HG03439 (cell line): ENCODE data around the gene FILIP1L.

Experiments
- ATAC-seq: cut with Tn5 transposase; IDR thresholded peaks from one replicate; pipeline ENCODE4 v1.9.1; 2021; ENCODE audit warnings: mild to moderate bottlenecking, moderate library complexity; ENCODE audit not compliant: unreplicated experiment

FILIP1L gene

GRCh38 chr3:99900248-99900647, 214.1 kb downstream of the FILIP1L start:
- no peak for ATAC-seq

DNA sequence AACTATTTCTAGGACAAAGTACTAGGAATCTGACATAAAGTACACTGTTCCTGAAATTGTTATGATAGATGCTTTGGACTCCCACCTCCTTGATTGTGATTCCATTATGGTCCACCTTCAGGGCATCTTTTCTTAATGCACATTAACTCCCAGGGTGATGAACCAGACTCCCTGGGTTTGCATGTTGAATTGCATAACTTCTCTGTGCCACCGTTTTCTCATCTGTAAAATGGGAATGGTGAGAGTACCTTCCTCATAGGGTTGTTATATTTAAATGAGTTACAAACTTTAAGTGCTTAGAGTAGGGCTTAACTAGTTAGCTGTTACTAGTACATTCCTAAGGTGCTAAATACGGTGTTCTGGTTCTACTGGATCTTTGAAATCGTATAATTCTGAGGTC, 214.7 kb downstream of the FILIP1L start:
- ATAC-seq = no peak

DNA sequence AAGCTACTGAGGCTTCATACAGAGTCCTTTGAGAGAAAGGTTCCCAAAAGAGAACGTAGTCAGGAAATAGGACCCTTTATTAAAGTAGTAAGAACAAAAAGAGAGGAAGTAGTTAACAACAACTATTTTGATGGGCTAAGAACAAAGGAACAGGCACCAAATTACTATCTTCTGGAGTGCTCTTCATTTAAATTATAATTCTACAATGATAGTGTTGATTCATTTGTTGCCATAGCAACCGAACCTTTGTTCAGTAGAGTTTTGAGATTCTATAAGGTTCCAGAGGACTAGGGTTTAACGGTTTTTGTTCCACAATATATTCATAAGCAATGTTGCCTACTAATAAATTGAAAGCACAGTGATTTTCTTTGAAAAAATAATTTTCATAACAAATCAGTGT, 217.8 kb downstream of the FILIP1L start:
- ATAC-seq = no peak

- no peak for ATAC-seq
These were observed 218.4 kb downstream of the FILIP1L start for GRCh38 chr3:99895703-99896441.

DNA sequence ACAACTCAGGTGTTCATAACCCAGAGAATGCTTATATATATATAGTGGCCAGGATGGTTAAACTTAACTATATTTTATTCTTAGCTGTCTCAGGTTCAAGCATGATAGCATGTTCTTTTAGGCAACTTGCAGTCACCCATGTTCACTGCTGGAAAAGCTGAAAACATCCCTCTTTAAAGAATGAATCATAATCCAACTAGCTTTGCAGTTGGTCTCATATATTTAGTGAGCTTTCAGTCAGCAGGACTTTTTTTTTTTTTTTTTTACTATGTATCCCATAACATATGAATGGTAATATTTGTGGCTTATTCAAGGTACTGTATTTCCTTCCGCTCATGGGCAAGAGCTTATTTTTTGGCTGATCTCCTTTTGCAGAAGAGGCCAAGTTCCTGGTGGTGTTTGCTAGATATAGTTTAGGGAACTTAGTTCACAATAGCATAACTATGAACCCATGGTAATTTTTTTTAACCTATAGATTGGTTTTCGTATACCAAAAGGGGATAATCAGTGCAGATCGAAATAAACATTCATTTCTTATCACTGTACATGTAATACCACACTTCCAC, 219.1 kb downstream of the FILIP1L start:
- ATAC-seq = no peak

GRCh38 chr3:99892332-99892731, 222.0 kb downstream of the FILIP1L start:
- no peak for ATAC-seq

GRCh38 chr3:99891610-99892285, 222.6 kb downstream of the FILIP1L start:
- no peak for ATAC-seq

- ATAC-seq = no peak
These were observed 228.4 kb downstream of the FILIP1L start for GRCh38 chr3:99885851-99886250.

DNA sequence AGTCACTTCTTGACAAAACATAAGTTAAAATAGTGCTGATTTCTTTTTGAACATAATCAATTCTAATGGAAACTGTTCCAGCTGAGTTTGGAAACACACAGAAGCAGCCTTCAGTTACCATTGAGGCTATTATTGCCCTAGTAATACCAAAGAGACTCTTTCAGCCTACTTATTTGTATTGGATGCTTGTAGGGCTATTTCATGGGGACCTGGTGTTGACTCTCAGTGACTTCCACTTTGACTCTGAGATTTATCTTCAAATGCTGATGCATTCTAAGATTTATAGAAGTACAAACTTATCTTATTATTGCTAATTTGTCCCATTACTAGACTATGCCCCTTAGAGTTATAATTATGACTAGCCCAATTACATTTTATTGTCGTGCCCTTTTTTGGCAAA, 229.2 kb downstream of the FILIP1L start:
- ATAC-seq = no peak

DNA sequence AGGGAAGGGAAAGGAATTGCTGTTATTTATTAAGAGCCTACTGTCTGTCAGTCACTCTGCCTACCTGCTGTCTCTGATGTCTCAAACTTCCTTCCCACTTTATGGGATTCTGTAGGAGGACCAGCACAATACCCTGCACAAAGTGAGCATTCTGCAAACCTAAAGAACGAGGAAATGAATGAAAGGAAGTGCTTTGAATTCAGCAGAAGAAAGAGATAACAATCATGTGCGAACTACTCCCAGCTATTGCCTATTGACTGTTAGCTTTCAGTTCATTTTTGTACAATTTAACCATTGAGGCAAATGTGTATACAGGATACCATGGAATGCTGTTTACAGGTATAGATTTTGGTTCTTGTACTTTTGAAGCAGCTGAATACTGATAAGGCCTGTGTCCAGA, 229.8 kb downstream of the FILIP1L start:
- no peak for ATAC-seq

GRCh38 chr3:99883693-99884092, 230.6 kb downstream of the FILIP1L start:
- no peak for ATAC-seq

DNA sequence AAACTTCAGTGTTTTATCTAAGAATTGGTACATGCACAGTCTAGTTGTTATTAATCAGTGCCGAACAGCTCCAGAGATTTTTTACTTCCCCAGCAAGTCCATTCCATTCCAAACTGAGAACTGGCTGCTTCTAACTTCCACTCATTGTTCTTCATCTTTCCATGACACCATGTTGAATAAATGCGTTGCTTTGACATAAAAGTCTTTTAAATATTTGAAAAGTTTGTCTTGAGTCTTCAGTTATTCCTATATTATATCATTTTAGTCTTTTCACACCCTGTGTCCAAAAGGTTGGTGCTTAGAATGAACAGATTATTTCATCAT, 231.2 kb downstream of the FILIP1L start:
- no peak for ATAC-seq

DNA sequence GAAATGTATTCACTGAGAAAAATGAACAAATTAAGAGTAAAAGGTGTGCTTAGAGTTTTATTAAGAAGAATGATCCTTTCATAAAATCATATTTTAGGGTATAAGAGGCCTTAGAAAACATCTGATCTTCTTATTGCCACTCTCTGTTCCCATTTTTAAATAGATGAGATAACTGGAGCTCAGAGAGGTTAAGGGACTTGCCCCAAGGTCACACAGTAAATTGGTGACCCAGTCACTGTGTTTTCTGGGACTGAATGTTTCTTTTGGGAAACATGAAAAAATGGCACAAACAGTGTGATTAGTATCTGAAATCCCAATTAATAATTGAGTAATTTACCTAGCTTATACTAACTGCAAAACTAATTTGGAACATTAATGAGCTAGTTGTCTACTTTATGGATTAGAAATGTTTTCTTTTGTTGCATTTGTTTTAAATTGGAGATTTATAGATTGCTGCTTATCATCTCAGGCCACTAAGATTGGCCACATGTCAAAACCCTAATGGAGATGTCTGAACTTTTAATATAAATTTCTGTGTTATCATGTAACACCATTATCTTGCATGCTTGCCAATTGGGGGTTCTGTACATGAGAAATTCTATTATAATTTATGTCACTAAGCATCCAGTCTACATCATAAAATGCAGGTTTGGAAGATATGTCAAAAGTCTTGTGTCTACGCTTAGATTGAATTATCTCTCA, 231.7 kb downstream of the FILIP1L start:
- ATAC-seq = no peak

DNA sequence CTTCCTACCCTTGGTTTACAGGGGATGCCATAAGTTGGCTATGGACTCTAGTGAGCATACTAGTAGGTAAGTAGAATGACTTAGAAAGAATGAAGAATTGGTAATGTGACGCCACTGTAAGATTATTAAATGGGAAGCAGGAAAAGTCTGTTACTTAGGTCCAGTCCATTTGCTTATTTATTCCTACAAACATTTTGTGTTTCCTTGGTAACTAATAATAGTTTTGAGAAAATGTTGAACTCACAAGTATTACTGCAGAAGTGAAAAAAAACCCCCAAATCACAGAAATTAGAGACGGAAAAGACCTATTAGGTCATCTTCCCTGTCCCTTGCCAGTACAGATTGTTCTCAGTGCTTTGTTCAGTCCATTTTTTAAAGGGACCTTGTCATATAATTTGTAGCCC, 233.2 kb downstream of the FILIP1L start:
- no peak for ATAC-seq

GRCh38 chr3:99879275-99879674, 235.0 kb downstream of the FILIP1L start:
- ATAC-seq = no peak

DNA sequence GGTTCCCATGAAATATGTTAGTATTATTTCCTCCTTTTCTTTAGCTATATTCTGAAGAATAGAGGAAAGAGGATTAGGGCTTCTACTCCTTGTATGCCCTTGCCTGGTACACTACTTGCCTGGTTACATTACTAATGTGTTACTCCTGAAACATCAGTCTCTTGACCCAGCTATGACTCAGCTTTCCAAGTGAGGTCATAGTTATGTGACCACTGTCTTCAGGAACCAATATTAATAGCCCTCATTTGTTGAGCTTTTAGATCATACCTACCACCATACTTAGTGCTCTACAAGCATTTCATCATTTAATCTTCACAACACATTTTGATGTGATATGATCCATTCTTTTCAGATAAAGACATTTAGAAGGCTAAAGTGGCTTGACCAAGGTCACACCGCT, 236.3 kb downstream of the FILIP1L start:
- peak; percentile 54 for ATAC-seq

DNA sequence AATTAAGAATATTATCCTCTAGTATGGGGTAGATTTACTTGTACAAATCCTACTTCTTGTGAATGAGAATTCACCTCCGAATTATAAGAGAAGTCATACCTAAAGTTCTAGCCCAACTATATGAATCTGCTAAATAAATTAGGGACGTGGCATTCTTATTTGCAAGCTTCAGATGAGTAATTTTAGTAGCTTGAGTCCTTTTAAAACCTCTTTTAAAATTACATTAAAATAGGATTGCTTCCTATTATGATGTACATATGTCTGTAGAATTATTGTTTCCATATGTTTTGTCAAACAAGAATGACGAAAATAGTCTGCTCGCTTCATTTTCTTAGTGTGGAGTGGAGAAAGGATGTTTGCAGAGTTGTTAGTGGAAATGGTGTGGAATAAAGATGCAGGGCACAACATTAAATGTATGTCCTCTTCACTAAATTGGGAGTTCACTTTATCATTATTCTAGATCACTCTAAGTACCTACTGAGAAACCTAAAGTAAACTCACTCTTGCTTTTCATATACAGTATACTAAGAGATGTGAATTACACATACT, 237.2 kb downstream of the FILIP1L start:
- ATAC-seq = no peak

DNA sequence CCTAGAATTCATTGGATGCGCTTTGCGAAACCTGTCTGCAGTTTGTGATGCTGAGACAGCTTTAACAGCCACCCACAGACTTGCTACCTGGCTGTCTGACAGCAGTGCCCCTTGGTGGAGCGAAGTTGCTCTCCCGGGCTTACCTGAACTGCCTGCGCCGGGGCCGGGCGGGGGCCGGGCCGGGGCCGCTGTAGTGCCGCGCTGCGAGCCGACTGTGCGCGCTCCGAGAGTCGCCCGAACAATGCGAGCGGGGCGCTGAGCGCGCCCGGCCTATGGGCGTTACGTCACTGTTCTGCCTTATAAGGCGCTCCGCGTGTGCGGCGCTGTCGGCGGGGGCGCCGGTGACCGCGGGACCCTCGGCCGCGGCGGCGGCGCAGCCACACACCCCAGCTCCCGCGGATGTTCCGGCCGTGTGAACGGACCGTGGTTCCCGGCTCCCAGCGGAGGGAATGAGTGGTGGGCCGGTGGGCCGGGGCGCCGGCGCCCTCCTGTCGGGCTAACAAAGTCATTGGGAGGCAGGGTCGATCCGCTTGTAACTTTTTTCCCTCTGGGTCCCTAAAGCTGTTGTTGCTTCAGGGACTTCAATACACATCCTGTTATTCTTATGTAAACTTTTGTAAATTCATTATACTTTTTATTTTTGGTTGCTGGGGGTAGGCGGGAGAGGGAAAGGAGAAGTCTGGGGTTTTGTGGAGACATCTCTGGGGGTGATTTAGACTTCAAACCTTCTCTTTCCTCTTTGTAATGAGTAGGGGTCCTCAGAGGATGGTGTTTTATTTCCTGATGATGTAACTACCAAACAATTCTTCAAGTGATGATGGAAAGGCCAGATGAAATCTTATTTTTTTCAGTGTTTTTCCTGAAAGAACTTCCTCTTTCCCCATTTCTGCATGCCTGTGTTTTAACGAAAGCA, 238.1 kb downstream of the FILIP1L start:
- peak; percentile 89 for ATAC-seq

DNA sequence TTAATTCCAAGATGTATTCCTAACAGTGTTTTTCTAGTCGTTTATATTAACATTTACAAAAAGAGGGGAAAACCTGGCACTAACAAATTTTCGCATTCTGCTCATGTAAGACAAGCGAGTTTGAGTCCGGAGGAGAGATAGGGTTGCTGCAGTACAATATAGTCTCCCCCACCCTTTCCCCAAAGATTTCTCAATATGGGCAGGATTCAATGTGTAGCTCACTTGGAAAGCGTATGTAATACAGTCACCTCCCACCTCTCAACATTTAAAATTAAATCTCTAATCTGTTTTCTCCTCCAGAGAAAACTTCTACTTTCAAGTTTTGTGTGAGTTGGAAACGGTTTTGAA, 238.7 kb downstream of the FILIP1L start:
- no peak for ATAC-seq

- no peak for ATAC-seq
These were observed 239.9 kb downstream of the FILIP1L start for GRCh38 chr3:99874237-99875002.
